GM12891 (cell line): ENCODE measurements around the gene CROCC2.
A peak's percentile ranks its signal among the peaks of the same experiment; 100 is the strongest.

Source experiments
- DNase-seq: peaks from one replicate; pipeline ENCODE4 v3.0.0; 2011; ENCODE audit warnings: low spot score; ENCODE audit not compliant: insufficient read length
- FAIRE-seq: peaks from 2 replicates; lab custom pipeline; 2011; peaks lifted over from hg19 to GRCh38; lab: Jason Lieb, UNC
- PAX5 ChIP-seq: IDR thresholded peaks from 2 replicates; pipeline ENCODE4 v1.6.1; 2011; ENCODE audit warnings: low read length, moderate library complexity, mild to moderate bottlenecking; ENCODE audit not compliant: insufficient read depth, severe bottlenecking
- POLR2A ChIP-seq: IDR thresholded peaks from 2 replicates; pipeline ENCODE4 v1.6.1; 2011; ENCODE audit warnings: low read depth, low read length, control low read depth
- POLR2AphosphoS5 ChIP-seq: IDR thresholded peaks from 2 replicates; pipeline ENCODE4 v1.6.1; 2011; ENCODE audit warnings: low read depth, low read length, control low read depth
- POU2F2 ChIP-seq: IDR thresholded peaks from 2 replicates; pipeline ENCODE4 v1.6.1; 2011; ENCODE audit warnings: low read depth, mild to moderate bottlenecking, control low read depth, low read length, moderate library complexity
- SPI1 ChIP-seq: IDR thresholded peaks from 2 replicates; pipeline ENCODE4 v1.6.1; 2011; ENCODE audit warnings: low read depth, low read length, control low read depth
- TAF1 ChIP-seq: IDR thresholded peaks from 2 replicates; pipeline ENCODE4 v1.6.1; 2011; ENCODE audit warnings: low read depth, low read length, control low read depth

CROCC2 gene

DNA sequence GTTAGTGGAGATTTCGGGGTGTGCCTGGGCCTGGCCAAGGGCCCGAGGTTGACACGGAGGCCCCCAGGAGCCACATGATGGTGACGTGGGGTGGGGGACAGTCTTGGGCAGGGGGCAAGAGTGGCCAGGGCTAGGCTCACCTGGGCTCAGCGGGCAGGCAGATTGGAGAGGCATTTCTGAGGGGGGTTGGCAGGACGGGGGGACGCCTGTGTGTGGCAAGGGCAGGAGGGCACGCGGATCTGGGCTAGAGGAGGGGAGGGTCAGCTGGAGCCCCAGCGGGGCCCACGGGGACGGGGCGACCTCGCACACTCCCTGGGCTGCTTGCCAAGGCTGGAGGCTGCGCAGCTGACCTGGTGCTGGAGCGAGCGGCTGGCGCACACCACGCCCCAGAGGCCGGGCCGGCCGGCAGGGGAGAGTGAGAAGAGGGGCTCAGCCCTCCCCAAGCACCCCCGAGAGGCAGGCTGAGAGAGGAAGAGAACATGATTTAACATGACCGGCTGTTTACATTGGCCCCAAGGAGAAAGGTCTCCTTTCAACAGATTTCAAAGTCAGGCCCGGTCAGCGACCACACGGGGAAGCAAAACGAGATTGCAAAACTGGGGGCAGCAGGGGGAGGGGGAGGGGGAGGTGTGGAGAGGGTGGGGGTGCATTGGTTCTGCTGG, 54.3 kb downstream of the CROCC2 start:
- no peak for FAIRE-seq
- DNase-seq: peak; percentile 16
- no peak for TF ChIP-seq POLR2A
- no peak for TF ChIP-seq PAX5
- no peak for TF ChIP-seq SPI1
- no peak for TF ChIP-seq POLR2AphosphoS5
- TF ChIP-seq TAF1: no peak
- no peak for TF ChIP-seq POU2F2

DNA sequence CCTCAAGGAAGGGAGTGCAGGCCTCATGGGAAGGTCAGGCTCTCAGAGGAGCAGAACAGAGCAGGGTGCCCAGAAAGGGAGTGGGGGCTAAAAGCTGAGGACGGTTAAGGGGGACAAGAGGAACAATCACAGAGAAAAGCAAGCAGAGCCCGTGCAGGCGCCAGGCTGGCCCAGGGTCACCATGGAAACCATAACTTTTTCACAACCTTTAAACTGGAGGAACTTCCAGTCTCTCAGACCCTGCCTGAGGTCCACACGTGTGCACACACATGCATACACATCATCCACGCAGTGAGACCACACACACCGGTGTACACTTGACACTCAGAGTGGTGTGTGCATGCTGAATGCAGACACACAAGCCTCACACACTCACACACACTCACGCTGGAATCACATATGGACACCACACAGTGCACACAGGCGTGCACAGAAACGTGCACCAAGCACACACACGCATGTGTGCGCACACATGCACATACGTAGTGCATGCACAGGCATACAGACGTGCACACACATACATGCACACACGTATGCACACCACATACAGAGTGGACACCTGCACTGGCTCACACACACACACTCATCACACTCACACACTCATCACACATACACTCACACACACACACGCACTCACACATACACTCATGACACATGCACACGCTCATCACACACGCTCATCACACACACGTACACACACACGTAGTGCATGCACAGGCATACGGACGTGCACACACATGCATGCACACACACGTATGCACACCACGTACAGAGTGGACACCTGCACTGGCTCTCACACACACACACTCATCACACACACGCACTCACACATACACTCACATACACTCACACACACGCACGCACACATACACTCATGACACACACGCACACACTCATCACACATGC, 55.1 kb downstream of the CROCC2 start:
- TF ChIP-seq POLR2A (no peak), POU2F2 (no peak), PAX5 (no peak), TAF1 (no peak), POLR2AphosphoS5 (no peak), SPI1 (no peak)
- FAIRE-seq: peak; percentile 85

DNA sequence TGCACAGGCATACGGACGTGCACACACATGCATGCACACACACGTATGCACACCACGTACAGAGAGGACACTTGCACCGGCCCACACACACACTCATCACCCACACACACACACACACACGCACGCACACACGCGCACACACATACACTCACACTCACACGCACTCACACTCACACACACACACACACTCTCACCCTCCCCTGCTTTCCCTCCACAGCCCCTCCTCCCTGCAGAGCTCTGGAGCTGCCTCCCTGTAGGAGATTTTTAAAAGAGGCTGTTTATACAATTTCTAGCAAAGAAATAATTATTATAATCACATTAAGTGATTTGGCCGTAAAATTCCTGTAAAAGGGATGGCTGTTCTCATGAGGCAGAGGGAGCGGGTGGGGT, 55.8 kb downstream of the CROCC2 start:
- no peak for TF ChIP-seq TAF1
- no peak for TF ChIP-seq POLR2AphosphoS5
- TF ChIP-seq SPI1: no peak
- TF ChIP-seq POU2F2: no peak
- no peak for TF ChIP-seq POLR2A
- TF ChIP-seq PAX5: no peak
- FAIRE-seq: no peak
- no peak for DNase-seq

More for the DNA sequence above, 55.1 kb downstream of the CROCC2 start:
- DNase-seq: peak; percentile 24

DNA sequence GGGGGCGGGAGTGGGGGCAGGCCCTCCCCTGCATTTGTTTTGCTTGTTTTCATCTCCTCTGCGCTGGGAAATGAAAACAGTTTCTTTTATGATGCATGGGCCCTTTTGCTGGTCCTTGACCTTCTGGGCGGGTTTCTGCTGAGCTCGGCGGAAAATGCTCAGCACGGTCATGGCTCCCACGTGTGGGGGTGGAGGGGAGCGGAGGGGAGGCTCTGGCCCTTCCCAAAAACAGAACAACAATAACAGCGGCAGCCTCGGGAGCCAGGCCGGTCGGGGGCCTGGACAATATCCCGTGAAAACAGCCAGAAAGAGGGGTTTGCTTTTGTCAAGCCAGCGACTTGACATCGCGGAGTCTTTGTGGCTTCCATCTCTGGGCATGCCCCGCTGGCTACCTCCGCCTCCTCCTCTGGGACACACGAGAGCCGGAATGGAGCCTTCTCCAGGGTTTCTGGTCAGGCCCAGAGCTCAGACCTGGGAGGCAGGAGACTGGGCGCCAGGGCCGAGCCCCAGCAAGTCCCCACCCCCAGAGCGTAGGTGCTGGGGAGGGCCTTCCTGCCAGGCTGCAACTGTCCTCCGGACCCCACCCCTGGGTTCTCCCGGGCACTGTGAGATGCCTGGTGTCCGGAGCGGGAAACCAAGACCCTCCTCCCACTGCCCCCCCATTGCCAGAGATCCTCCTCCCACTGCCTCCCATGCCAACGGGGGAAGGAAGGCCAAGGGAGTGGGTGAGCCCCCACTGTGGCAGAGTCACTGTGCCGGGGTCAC, 56.3 kb downstream of the CROCC2 start:
- FAIRE-seq (no peak), DNase-seq (no peak)
- no peak for TF ChIP-seq POLR2AphosphoS5
- TF ChIP-seq POU2F2: no peak
- no peak for TF ChIP-seq SPI1
- TF ChIP-seq PAX5: no peak
- no peak for TF ChIP-seq TAF1
- no peak for TF ChIP-seq POLR2A

DNA sequence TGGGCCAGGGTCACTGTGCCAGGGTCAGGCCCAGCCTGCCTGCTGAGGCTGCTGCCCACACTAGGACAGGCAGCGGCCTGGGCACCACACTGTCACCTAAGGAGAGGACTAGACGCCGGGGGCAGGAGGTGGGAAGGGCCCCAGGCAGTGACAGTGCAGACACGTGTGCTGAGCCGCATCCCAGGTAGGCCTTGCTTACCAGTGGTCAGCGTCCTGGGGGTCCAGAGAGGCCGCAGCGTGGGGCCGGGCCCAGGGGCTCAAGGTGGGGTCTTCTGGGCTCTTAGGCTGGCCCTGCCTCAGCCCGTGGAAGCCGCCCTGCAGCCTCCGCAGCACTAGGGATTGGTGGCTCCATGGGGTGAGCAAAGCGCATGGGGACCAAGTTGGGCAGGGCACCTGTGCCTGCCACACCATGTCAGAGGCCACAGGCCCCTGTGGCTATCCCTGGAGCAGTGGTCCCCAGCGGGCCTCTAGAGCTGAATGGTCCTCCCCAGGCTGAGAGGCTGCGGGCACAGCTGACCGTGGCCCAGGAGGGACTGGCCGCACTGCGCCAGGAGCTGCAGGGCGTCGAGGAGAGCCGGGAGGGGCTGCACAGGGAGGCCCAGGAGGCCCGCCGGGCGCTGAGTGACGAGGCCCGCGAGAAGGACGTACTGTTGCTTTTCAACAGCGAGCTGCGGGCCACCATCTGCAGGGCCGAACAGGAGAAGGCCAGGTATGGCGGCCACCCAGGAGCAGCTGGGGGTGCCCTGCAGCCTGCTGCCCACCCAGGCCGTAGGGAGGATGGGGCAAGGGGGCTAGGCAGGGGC, 57.1 kb downstream of the CROCC2 start:
- TF ChIP-seq TAF1: no peak
- no peak for TF ChIP-seq POLR2A
- TF ChIP-seq POU2F2: no peak
- no peak for TF ChIP-seq SPI1
- no peak for TF ChIP-seq POLR2AphosphoS5
- TF ChIP-seq PAX5: no peak
- DNase-seq (no peak), FAIRE-seq (no peak)

DNA sequence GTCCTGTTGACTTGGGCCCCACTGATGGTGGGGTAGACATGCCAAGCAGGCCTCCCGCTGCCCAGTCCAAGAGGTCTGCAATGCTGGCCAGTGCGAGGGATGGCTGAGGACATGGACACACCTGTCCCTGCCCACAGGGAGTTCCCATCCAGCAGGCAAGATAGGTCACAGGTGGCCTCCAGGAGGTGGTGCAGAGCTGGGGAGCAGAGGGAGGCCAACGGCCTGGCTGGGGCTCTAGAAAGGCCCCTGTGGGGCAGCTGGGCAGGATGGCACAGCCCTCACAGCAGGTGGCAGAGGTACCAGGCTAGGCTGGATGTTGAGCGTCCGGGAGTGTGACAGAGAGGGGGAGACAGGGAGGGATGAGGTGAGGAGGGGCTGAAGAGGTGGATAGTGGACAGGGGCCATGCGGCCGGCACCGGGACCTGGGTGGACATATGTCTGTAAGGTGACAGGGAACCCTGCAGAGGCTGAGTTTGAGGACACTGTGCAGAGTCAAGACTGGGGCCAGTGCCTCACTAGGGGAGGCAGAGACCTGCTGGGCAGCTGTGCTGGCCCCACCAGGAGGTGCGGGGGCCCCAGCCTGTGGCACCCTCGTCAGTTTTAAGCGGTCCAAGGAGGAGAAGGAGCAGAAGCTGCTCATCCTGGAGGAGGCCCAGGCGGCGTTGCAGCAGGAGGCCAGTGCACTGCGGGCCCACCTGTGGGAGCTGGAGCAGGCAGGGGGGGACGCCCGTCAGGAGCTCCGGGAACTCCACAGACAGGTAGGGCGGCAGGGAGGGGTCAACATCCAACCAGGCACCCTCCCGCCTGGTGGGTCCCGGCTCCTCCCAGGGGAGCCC, 58.0 kb downstream of the CROCC2 start:
- TF ChIP-seq SPI1 (no peak), POU2F2 (no peak), TAF1 (no peak), PAX5 (no peak), POLR2AphosphoS5 (no peak), POLR2A (no peak)
- DNase-seq (no peak), FAIRE-seq (no peak)

DNA sequence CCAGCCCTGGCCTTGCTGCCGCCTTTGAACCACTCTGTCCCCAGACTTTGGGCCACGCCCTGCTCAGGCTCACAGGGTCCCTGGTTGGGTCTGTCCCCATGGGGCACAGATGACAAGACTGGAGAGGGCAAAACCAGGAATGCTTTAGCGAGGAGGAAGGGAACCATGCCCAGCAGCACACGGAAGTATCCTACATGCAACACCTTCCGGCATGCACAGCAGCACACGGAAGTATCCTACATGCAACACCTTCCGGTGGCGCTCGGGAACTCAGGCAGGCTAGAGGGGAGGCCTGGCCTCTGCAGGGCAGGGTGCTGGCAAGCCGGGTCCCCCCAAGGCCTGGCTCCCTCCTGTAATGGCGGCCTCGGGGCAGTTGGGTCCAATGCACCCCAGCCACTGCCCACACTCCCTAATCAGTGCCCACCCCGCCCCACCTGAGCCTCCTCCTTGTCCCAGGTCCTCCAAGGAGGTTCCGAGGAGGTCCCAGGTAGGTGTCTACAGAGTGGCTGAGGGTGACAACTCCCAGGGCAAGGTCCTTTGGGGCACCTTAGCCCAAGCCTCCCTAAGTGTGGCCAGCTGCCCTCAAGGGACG, 58.7 kb downstream of the CROCC2 start:
- FAIRE-seq: no peak
- no peak for DNase-seq
- TF ChIP-seq POLR2A: no peak
- TF ChIP-seq PAX5: no peak
- TF ChIP-seq POLR2AphosphoS5: no peak
- TF ChIP-seq POU2F2: no peak
- TF ChIP-seq TAF1: no peak
- TF ChIP-seq SPI1: no peak

DNA sequence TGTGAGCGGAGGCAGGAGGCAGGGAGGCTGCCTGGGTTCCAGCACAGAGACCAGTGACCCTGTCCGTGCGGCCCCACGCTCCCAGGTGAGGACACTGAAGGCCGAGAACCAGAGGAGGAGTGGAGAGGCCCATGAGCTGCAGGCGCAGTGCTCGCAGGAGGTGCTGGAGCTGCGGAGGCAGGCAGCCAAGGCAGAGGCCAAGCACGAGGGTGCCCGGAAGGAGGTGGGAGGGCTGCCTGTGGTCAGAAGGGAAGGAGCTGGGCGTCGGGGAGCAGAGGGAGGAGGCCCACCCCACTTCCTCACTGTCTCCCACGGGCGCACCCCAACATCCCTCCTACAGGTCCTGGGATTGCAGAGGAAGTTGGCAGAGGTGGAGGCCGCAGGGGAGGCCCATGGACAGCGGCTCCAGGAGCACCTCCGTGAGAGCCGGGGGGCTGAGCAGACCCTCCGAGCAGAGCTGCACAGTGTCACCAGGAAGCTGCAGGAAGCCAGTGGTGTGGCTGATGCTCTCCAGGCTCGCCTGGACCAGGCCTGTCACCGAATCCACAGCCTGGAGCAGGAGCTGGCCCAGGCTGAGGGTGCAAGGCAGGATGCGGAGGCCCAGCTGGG, 59.3 kb downstream of the CROCC2 start:
- DNase-seq (no peak), FAIRE-seq (no peak)
- TF ChIP-seq TAF1 (no peak), POLR2A (no peak), PAX5 (no peak), POU2F2 (no peak), POLR2AphosphoS5 (no peak), SPI1 (no peak)
